Liver (tissue), 3 donors: ENCODE results near the gene ELMO2.

ENCODE experiments used
- GABPA ChIP-seq, 2 donors: IDR thresholded peaks in 1 of 2; conservative IDR thresholded peaks in 1 of 2; 2 replicates each; pipeline ENCODE4 v1.6.1; 2016; ENCODE audit warnings: antibody characterized with exemption in 2 of 2, mild to moderate bottlenecking in 1 of 2, moderate library complexity in 1 of 2
- JUND ChIP-seq, 2 donors: IDR thresholded peaks; 2 replicates each; pipeline ENCODE4 v1.6.1; 2016; ENCODE audit warnings: antibody characterized with exemption in 2 of 2
- RAD21 ChIP-seq, 2 donors: IDR thresholded peaks; 2 replicates each; pipeline ENCODE4 v1.6.1; 2016; ENCODE audit warnings: antibody characterized with exemption in 2 of 2, mild to moderate bottlenecking in 2 of 2
- TAF1 ChIP-seq: conservative IDR thresholded peaks from 2 replicates; pipeline ENCODE4 v1.6.1; 2016; ENCODE audit warnings: antibody characterized with exemption, mild to moderate bottlenecking
- TF ChIP-seq, protein P1 (sequence below): fragments of 150-350 bp; IDR thresholded peaks from 2 replicates; pipeline ENCODE4 v1.5.1; 2017; ENCODE audit warnings: improper control_type of control experiment, low read depth, low read length; ENCODE audit not compliant: missing input control
- TF ChIP-seq, protein P2 (sequence below): IDR thresholded peaks from 2 replicates; pipeline ENCODE4 v1.6.1; 2016; ENCODE audit warnings: antibody characterized with exemption, mild to moderate bottlenecking
- TF ChIP-seq, protein P3 (sequence below): IDR thresholded peaks from 2 replicates; pipeline ENCODE4 v1.6.1; 2016; ENCODE audit warnings: antibody characterized with exemption
- donor health status: healthy.
- donor health status: healthy.

DNA sequence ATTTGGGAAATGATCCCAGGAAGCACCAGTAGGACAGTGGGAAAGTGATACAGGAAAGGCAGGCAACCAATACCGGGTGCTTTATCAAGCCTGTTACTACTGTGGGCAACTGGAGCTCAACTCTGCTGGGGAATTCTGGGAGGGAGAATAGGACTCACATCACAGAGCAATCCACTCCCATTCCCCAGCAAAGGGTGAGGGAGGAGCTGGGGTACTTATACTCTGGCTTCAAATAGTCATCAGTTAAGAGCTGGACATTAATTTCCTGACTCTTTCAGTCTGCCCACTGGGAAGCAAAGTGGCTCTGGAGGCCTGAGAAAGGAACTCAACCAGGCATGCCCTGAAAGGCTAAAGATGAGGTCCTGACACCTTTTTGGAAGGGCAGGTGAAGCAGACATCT lies 80.6 kb downstream of the ELMO2 start:
- TF ChIP-seq JUND (IDR thresholded peaks at IDR 0.05) (no peak), GABPA (IDR thresholded peaks at IDR 0.05 in 1 of 2, conservative IDR thresholded peaks at IDR 0.05 in 1 of 2) (no peak), RAD21 (IDR thresholded peaks at IDR 0.05) (no peak), TAF1 (no peak)
- TF ChIP-seq, protein P1, sequence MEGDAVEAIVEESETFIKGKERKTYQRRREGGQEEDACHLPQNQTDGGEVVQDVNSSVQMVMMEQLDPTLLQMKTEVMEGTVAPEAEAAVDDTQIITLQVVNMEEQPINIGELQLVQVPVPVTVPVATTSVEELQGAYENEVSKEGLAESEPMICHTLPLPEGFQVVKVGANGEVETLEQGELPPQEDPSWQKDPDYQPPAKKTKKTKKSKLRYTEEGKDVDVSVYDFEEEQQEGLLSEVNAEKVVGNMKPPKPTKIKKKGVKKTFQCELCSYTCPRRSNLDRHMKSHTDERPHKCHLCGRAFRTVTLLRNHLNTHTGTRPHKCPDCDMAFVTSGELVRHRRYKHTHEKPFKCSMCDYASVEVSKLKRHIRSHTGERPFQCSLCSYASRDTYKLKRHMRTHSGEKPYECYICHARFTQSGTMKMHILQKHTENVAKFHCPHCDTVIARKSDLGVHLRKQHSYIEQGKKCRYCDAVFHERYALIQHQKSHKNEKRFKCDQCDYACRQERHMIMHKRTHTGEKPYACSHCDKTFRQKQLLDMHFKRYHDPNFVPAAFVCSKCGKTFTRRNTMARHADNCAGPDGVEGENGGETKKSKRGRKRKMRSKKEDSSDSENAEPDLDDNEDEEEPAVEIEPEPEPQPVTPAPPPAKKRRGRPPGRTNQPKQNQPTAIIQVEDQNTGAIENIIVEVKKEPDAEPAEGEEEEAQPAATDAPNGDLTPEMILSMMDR: no peak
- TF ChIP-seq, protein P2, sequence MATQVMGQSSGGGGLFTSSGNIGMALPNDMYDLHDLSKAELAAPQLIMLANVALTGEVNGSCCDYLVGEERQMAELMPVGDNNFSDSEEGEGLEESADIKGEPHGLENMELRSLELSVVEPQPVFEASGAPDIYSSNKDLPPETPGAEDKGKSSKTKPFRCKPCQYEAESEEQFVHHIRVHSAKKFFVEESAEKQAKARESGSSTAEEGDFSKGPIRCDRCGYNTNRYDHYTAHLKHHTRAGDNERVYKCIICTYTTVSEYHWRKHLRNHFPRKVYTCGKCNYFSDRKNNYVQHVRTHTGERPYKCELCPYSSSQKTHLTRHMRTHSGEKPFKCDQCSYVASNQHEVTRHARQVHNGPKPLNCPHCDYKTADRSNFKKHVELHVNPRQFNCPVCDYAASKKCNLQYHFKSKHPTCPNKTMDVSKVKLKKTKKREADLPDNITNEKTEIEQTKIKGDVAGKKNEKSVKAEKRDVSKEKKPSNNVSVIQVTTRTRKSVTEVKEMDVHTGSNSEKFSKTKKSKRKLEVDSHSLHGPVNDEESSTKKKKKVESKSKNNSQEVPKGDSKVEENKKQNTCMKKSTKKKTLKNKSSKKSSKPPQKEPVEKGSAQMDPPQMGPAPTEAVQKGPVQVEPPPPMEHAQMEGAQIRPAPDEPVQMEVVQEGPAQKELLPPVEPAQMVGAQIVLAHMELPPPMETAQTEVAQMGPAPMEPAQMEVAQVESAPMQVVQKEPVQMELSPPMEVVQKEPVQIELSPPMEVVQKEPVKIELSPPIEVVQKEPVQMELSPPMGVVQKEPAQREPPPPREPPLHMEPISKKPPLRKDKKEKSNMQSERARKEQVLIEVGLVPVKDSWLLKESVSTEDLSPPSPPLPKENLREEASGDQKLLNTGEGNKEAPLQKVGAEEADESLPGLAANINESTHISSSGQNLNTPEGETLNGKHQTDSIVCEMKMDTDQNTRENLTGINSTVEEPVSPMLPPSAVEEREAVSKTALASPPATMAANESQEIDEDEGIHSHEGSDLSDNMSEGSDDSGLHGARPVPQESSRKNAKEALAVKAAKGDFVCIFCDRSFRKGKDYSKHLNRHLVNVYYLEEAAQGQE: no peak
- TF ChIP-seq, protein P3, sequence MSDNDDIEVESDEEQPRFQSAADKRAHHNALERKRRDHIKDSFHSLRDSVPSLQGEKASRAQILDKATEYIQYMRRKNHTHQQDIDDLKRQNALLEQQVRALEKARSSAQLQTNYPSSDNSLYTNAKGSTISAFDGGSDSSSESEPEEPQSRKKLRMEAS: no peak
